ENCODE data around the gene MCOLN3.

- TF ChIP-seq, protein P1, sequence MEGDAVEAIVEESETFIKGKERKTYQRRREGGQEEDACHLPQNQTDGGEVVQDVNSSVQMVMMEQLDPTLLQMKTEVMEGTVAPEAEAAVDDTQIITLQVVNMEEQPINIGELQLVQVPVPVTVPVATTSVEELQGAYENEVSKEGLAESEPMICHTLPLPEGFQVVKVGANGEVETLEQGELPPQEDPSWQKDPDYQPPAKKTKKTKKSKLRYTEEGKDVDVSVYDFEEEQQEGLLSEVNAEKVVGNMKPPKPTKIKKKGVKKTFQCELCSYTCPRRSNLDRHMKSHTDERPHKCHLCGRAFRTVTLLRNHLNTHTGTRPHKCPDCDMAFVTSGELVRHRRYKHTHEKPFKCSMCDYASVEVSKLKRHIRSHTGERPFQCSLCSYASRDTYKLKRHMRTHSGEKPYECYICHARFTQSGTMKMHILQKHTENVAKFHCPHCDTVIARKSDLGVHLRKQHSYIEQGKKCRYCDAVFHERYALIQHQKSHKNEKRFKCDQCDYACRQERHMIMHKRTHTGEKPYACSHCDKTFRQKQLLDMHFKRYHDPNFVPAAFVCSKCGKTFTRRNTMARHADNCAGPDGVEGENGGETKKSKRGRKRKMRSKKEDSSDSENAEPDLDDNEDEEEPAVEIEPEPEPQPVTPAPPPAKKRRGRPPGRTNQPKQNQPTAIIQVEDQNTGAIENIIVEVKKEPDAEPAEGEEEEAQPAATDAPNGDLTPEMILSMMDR (IDR thresholded peaks at IDR 0.05; ENCODE audit: insufficient read depth, low read depth, low read length), result no peak
- no peak for TF ChIP-seq EZH2 (IDR thresholded peaks at IDR 0.05; ENCODE audit: insufficient read depth, low read length)
These were observed 1.5 kb upstream of the MCOLN3 start for GRCh38 chr1:85049735-85050166.

Measured in astrocyte (in vitro differentiated cells and primary cell).